ENCODE data around the gene MFSD1. TPM values are rescaled to one million over a fixed set of nuclear protein-coding genes. Genes with fewer than 3 reads are reported as not detected.

The MFSD1 gene
- total and polyA plus RNA-seq, 9 of the 15 experiments (the other 6 are each of a cell fraction or from before 2014, with no cell fraction given): 8.7 to 49.5 (median 28.6) TPM

- CTCF ChIA-PET (ENCODE audit: low intra/inter-chr PET ratio): no interaction called here
- H3K27me3 ChIP-seq (ENCODE audit: control insufficient read depth in 2 of 2, insufficient read depth in 2 of 2, low read length in 2 of 2): no peaks in the 10 kb centered on the region
- intact Hi-C loops (cut with micrococcal nuclease) (no loop called here), in situ Hi-C loops (cut with MboI) (no loop called here)
- WGBS (ENCODE audit: insufficient coverage, low coverage, missing lambda C conversion rate): 71% methylated on average over 2 of the region's 3 CpGs
- ATAC-seq (no peak; the same call in 2 of the 3 replicates), FAIRE-seq (no peak), DNase-seq (ENCODE audit: extremely low read depth in 1 of 4, low spot score in 3 of 4) (no peak)
- no peak overlapping the region for H3K4me3 ChIP-seq
- H3K4me1 ChIP-seq (replicated peaks in 1 of 2; ENCODE audit: control insufficient read depth in 2 of 2, insufficient read depth in 2 of 2, low read length in 2 of 2): peaks cover 0 to 4% of the 10 kb centered on the region in 2 experiments; a peak in 2 of 5 replicates
- H3K9me3 ChIP-seq (replicated peaks; ENCODE audit: control insufficient read depth, insufficient read depth, low read depth, low read length): no peaks in the 10 kb centered on the region
- no peak for TF ChIP-seq ZBTB9 (CRISPR knock-in tag; IDR thresholded peaks at IDR 0.05)
- TF ChIP-seq MBD1 (CRISPR knock-in tag; IDR thresholded peaks at IDR 0.05): no peak
- peak; percentile 24; the same call in 1 of the 2 replicates for TF ChIP-seq ATF3 (IDR thresholded peaks at IDR 0.05)
- TF ChIP-seq ATF3 (CRISPR knock-in tag; conservative IDR thresholded peaks at IDR 0.05): no peak
- H4K20me1 ChIP-seq (replicated peaks; ENCODE audit: control insufficient read depth, insufficient read depth, low read length): no peaks in the 10 kb centered on the region
- H3K27ac ChIP-seq (ENCODE audit: extremely low read depth, low read depth, low read length): no peak overlapping the region
- no TSS peak for BruUV-seq (replicated peaks)
- H3K4me2 ChIP-seq (ENCODE audit: insufficient read depth, low read length): no peak overlapping the region
- no peak overlapping the region for H2AFZ ChIP-seq (ENCODE audit: low read depth, low read length)
- peaks cover 49% of the 10 kb centered on the region for H3K36me3 ChIP-seq (ENCODE audit: control insufficient read depth, insufficient read depth, low read length)
- no peak overlapping the region for H3K9ac ChIP-seq (ENCODE audit: insufficient read depth in 1 of 2, low read depth in 2 of 2, low read length in 2 of 2)
- no peaks in the 10 kb centered on the region for H3K79me2 ChIP-seq (ENCODE audit: control insufficient read depth, insufficient read depth, low read length)
- H3K9me1 ChIP-seq (ENCODE audit: control insufficient read depth, insufficient read depth, low read length): no peaks in the 10 kb centered on the region
- POLR2A ChIA-PET: no interaction called here
Measured at GRCh38 chr3:158808697-158809096, 6.8 kb downstream of the MFSD1 start.

Data from K562 (cell line).